HG02610 (cell line): ENCODE results near the gene TMEM109.

ENCODE experiments used
- ATAC-seq: cut with Tn5 transposase; IDR thresholded peaks from one replicate; pipeline ENCODE4 v1.9.1; 2021; ENCODE audit warnings: mild to moderate bottlenecking, moderate library complexity; ENCODE audit not compliant: unreplicated experiment

Gene TMEM109

GRCh38 chr11:60960405-60960804 lies 46.4 kb downstream of the TMEM109 start:
- no peak for ATAC-seq

GRCh38 chr11:60964801-60965200 lies 50.8 kb downstream of the TMEM109 start:
- no peak for ATAC-seq

- no peak for ATAC-seq
Observed at GRCh38 chr11:60966890-60967289, 52.9 kb downstream of the TMEM109 start.

GRCh38 chr11:60968223-60968622 lies 54.3 kb downstream of the TMEM109 start:
- ATAC-seq: no peak

GRCh38 chr11:60970369-60970774 lies 56.4 kb downstream of the TMEM109 start:
- peak; percentile 53 for ATAC-seq

GRCh38 chr11:60970890-60971289 lies 56.9 kb downstream of the TMEM109 start:
- no peak for ATAC-seq

GRCh38 chr11:60971520-60971919 lies 57.6 kb downstream of the TMEM109 start, which contains the start of gene CD6:
CD6 (plus strand) TSS chr11:60971680; CDS start chr11:60971866, 186 bp downstream.
- no peak for ATAC-seq

GRCh38 chr11:60972182-60973030 lies 58.4 kb downstream of the TMEM109 start:
- ATAC-seq: no peak
